Bone marrow (tissue), 2 donors: Measurements from ENCODE around the gene SCMH1.

ENCODE experiments used
- DNase-seq, 2 donors: peaks; one replicate each; lab custom pipeline; 2025; lab: John Stamatoyannopoulos, UW

Gene SCMH1

GRCh38 chr1:41024953-41025352, 217.2 kb downstream of the SCMH1 start:
- no peak for DNase-seq

- no peak for DNase-seq
Measured at GRCh38 chr1:41023279-41023990, 218.7 kb downstream of the SCMH1 start.

- DNase-seq, result no peak
Measured at GRCh38 chr1:41022424-41022823, 219.7 kb downstream of the SCMH1 start.

GRCh38 chr1:41021526-41022308, 220.4 kb downstream of the SCMH1 start, which contains the start of gene SLFNL1:
SLFNL1 (minus strand) TSS chr1:41021725; CDS start chr1:41020660, 1,065 bp downstream.
- no peak for DNase-seq

DNA sequence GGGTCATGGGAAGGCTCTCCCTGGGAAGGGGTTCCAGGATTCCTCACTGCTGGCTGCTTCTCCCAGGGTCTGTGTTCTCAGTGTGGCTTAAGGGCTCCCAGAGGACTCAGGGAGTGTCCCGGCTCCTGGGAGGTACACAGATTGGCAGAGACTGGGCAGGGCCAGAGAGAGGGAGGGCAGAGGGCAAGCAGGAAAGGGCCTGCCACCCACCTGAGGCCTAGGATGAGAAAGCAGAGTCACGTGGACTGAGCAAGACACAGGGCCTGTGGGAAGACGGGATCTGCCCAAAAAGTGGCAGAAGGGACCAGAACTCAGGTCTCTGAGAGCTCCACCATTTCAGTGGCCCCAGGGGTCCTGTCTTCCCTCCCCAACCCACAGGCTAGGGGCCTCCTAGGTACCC, 221.5 kb downstream of the SCMH1 start:
- no peak for DNase-seq

GRCh38 chr1:41020109-41020576, 222.0 kb downstream of the SCMH1 start:
- no peak for DNase-seq

DNA sequence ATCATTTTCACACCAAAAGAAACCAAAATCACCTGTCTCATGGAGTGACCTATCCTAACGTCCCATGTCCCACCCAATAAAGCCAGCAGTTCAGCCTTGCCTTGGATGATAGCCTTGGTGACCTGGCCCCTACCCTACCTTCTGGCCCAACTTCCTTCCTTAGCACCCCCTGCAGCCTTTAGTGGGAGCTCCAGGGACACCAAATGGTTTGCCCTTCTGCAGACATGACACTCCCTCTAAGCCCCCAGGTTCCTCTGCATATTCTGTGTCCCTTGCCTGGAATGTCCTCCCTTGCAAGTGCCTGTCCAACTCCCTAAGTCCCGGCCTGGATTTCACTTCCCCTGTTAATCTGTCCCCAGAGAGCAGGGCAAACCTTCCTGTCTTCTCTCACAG, 222.8 kb downstream of the SCMH1 start:
- no peak for DNase-seq

DNA sequence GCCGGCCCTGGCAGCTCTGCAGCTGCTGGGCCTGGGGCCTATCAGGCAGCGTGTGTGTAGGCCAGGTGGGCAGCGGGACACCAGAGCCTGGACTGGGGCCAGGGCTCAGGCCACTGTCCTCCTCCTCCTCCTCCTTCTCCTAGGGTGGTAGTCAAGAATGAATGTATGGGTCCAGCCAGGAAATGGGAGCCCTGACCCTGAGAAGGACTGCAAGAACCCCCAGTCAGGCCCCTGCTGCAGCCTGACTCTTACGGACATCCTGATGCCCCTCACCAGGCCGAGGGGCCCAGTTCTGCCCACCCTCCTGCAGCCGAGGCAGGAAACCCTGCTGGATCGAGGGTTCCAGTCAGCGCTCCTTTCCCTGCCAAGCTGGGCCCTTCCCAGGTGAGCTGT, 224.1 kb downstream of the SCMH1 start:
- no peak for DNase-seq

GRCh38 chr1:41017141-41018017, 224.7 kb downstream of the SCMH1 start:
- DNase-seq, result no peak

- no peak for DNase-seq
Measured at GRCh38 chr1:41015897-41016470, 226.1 kb downstream of the SCMH1 start.

DNA sequence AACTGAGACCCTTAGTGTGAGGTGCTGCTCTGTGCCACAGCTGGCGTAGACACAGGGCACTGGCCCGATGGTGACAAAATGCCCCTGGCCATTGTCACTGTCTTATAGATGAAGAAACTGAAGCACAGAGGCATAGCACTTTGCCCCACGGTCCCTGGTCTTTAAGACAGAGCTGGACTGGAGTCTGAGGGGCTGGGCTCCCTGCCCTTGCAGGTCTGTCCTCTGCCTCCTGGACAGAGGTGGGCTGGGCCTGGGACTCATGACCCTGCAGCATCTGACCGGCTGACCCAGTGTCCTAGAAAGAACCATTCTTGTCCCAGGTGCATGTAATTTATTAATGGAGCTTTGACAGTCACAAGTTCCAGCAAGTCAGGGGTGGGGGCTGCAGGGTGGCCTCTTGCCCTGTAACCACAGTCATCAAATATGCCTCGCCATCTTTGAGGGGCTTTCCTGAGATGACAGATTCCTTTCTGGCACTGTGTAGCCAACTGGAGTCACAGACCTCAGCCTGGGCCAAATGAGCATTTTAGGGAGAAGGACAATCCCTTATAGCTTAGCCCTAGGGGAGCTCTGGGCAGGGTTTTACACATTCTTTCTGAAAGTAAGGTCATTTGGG, 226.7 kb downstream of the SCMH1 start:
- DNase-seq, result no peak

GRCh38 chr1:41014871-41015270, 227.2 kb downstream of the SCMH1 start:
- no peak for DNase-seq

DNA sequence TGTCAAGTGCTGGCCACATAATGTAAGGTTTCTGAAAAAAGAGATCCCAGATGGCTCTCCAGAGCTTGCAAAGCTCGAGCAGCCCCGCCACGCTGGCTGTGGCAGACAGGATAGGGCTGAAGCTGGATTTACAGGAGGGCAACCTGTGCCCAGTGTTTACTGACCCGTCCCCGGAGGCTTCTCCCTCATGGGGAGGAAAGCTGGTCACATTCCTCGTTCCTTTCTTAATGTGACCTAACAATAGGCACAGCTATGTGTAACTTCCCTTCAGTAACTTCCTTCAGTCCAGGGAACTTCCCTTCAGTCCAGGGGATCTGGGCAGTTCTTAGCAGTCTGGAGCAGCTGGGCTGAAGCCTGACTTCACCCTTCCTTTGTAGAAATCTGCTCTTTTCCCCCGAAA, 228.3 kb downstream of the SCMH1 start:
- no peak for DNase-seq

- DNase-seq, result no peak
Measured at GRCh38 chr1:41013024-41013423, 229.1 kb downstream of the SCMH1 start.

DNA sequence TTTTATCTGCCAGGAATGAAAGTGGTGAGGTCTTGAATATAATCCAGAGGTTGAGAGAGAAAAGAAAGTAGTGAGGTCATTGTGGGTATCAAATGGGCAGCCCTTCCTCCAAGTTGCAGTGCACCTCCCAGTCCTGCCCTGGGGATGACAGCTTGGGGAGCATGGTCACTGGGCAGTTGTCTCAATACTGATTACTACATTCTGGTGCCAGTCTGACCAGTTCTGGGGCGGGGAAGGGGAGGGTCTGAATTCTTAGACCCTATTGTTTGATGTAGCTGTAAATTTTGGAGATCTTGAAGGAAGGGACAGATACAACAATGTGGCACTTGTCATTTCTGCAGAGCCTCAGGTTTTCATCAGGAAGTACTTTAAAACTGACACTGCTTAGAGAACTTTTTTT, 231.8 kb downstream of the SCMH1 start:
- no peak for DNase-seq

- no peak for DNase-seq
Measured at GRCh38 chr1:41009466-41009865, 232.6 kb downstream of the SCMH1 start.

DNA sequence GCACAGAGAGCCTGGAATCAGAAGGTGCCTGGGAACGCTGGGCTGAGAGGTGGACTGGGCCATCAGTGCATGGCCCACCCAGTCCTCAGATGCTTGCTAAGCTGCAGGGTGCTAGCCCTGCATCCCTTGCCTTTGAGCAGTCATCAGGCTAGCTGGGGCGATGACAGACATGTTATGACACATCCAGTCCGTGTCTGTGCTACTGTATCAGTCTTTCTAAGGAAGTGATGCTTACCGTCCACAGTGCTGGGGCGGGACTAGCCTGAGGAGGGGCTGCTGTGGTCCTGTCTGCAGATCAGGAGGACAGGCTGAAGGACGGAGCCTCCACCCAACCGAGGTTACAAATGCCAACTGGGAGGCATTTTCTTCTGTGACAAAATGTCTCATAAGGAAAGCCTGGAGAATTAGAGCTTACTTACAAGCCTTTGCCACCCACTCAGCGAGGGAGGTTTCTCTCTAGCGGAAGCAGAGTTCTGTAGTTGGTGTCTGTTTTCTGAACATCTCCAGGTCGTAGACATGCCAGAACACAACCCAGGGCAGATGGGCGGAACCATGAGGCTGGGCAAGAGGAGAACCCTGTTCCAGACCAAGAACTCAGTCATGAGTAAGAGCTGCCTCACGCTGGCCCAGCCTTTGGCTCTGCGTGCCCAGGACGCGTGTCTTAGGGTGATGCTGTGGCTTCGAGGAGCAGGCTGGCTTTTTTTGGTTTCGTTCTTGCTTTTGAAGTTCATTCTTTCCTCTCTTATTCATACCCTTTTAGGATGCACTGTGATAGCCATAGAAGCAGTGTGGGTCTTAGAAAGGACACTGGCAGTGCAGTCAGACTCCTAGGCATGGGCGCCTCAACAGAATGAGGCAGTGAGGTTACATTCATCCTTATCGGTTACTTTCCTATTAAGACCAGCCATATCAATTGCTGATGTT, 234.9 kb downstream of the SCMH1 start:
- no peak for DNase-seq

DNA sequence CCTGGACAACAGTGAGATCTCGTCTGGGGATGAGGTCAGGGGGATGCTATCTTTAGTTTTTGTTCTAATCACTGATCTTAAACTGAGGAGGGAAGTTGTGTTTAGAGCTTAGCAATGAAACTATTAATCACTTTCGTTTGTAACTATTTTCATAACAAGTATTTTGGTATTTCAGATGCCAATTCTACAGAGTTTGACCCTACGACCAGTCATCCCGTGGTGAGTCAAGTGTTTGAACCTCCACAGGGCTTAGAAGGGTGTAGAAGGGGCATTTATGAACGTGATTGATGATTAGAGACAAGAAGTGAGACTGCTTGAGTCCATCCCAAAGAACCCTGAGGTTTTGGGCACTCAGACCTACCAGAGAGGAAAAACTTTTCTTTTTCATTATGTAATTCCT, 236.2 kb downstream of the SCMH1 start:
- no peak for DNase-seq

DNA sequence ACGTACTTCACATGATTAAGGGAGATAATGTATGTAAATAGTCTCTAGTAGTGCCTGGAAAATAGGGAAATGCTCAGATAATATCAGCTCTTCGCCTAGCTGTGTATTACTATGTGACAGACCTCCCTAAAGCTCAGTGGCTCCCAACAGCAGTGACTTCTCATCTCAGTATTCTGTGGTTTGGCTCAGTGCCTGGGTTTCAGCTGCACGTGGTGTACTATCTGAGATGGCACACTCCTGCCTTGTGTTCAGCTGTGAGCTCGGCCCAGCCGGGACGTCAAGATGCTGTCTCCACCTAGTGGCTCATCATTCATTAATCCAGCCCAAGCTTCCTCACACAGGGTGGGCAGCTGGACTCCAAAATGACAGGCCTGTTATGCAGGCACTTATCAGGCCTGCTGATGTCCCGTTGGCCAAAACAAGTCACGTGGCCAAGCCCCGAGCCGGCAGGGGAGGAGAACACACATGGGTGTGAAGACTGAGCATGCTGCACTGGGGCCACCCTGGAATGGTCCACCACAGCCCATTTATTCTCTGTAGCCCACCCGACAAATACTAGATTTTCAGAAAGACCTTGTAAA, 238.4 kb downstream of the SCMH1 start:
- peak; percentile 49 to 99 for DNase-seq

- no peak for DNase-seq
Measured at GRCh38 chr1:41003127-41003639, 238.9 kb downstream of the SCMH1 start.
